Measurements from ENCODE around the gene TTC7B.

Gene TTC7B

GRCh38 chr14:90611501-90611900 lies 204.7 kb downstream of the TTC7B start:
- DNase-seq = no peak

DNA sequence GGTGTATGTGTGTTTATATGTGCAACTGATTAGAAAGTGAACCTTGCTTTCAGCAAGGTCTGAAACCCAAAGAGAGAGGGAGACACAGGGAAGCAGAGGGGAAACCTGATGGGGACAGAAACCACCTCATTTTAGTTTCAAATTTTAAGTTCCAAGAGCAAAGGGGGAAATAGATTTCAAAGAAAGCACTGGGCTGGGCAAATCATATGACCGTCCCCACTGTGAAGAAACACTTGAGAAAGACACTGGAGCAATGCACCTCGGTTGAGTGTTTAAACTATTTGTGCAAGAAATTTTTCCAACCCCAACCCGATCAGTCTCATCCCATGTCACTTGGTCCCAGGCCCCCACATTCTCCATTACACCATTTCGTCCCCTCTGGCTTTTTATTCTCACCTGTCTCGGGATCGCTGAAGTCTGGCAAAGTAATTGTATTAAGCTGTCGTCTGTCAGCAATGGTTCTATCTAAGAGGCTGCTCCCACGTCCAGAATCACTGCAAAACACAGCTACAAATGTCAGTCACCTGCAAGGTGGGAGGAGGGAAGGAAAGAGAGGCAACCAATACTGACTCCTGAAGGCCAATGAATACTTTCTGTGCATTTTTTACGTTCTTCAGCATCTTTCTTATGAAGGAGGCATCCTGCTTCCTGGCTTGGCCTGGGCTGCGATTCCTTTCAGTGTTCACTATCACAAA lies 205.7 kb downstream of the TTC7B start:
- no peak for DNase-seq

- no peak for DNase-seq
Observed at GRCh38 chr14:90609376-90609775, 206.9 kb downstream of the TTC7B start.

- DNase-seq = no peak
Observed at GRCh38 chr14:90608929-90609341, 207.3 kb downstream of the TTC7B start.

DNA sequence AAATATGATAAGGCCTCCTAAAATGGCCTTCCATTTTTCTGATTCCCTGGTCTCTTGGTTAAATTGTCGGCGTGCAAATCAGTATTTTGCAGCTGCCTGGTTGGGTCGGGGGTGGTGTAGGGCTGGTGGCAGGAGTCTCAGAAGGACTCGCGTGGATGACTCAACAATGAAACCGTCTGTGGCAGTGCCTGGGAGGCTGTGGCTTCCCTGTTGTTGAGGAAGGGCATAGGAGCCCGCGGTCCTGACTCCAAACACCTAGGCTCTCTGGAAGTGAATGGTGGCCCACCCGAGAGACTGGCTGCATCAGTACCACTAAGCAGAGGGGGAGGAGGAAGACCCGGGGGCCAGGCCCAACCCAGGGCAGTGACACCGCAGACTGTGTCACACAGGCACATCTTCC lies 207.9 kb downstream of the TTC7B start:
- no peak for DNase-seq

DNA sequence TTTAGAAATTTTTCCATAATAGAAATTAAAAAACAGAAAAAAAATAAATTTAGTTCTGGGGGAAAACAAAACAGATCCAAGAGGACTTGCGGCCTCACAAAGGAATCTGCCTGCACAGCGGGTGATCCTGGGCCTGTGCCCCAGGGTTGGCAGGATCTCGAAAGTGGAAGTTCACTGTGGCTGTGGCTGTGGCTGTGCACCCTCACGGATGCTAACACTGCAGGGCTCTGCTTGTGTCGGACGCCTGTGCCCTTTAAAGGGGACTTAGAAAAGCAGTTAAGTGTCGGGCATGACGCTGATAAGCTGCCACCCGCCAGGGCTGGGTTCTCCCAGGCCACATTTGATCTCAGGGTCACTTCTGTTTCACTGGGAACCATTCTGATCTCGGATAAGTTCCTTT lies 209.1 kb downstream of the TTC7B start:
- no peak for DNase-seq

- DNase-seq = no peak
Observed at GRCh38 chr14:90606434-90606833, 209.8 kb downstream of the TTC7B start.

- no peak for DNase-seq
Observed at GRCh38 chr14:90605430-90605829, 210.8 kb downstream of the TTC7B start.

GRCh38 chr14:90604356-90604755 lies 211.9 kb downstream of the TTC7B start:
- no peak for DNase-seq

GRCh38 chr14:90603841-90604240 lies 212.4 kb downstream of the TTC7B start:
- no peak for DNase-seq

DNA sequence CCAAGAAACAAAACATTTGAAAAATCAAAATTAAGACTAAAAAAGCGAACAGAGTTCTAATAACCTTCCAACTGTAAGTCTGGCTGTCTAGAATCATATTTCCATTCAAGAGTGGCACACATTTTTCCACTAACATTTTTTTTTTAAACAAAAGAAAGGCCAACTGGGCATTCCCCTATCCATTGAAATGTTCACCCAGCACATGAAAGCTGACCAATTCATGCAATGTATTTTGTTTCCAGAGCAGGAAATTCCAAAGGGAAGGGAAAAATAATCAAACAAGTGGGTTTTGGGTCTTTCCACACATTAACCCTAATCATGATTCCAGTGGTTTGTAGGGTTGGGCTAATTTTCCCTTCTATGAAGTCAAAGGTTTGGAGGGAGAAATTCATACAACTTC lies 212.9 kb downstream of the TTC7B start:
- no peak for DNase-seq

DNA sequence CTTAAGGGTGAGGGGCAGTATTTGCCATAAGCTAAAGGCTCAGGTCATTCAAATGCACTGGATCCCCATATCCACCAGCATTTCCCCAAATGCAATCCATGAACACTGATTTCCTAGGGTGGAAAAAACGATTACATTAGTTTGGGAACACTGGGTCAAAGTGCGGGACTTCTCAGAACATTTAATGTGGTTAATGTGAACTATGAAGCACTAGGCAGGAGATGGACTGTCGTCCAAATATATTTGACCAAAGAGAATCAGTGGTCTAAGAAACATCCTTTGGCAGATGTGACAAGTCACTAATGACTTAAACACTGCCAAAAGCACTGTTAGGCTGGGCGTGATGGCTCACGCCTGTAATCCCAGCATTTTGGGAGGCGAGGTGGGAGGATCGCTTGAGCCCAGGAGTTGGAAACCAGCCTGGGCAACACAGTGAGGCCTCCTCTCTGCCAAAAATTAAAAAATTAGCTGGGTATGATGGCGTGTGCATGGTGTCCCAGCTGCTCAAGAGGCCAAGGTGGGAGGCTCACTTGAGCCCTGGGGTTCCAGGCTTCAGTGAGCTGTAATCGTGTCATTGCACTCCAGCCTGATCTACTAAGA lies 214.0 kb downstream of the TTC7B start:
- no peak for DNase-seq

GRCh38 chr14:90601563-90601962 lies 214.7 kb downstream of the TTC7B start:
- DNase-seq = no peak

DNA sequence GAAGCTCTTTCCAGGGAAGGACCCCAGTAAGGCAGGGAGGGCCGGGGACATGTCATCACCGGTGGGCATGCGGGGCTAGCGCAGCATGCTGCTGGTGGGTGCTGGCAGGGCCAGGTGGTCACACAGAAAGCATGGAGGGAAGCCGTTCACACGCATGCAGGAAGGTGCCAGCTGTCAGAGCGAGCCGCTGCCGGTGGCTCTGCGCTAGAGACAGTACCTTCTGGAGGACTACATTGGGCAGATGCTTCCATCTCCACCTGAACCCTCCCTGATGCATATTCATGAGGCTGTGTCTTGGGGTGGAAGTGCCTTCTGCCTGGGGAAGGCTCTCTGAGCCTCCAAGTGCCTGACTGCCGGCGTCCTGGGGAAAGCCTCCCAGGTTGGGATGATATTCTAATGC lies 215.6 kb downstream of the TTC7B start:
- no peak for DNase-seq

- DNase-seq = no peak
Observed at GRCh38 chr14:90599748-90600507, 216.3 kb downstream of the TTC7B start.

GRCh38 chr14:90599339-90599738 lies 216.9 kb downstream of the TTC7B start:
- no peak for DNase-seq

GRCh38 chr14:90597961-90598360 lies 218.3 kb downstream of the TTC7B start:
- no peak for DNase-seq

DNA sequence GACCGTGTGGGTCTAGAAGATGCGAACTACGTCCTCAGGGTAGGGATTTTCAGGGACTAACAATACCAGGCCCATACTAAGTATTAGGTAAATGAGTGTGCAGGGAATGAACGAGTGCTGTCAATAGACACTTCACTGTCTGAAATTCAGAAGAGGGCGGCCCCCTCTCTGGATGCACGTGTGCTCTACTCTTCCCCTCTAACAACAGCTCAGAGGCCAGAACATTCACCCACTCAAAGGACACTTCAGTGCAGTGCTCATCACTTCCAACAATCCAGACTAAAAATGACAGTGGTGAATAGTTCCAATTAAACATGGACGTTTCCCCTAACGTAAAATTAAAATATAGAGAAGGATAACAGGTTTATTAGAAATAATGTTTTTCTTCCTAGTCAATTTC lies 219.5 kb downstream of the TTC7B start:
- DNase-seq = no peak

GRCh38 chr14:90593254-90594040 lies 222.8 kb downstream of the TTC7B start:
- no peak for DNase-seq

DNA sequence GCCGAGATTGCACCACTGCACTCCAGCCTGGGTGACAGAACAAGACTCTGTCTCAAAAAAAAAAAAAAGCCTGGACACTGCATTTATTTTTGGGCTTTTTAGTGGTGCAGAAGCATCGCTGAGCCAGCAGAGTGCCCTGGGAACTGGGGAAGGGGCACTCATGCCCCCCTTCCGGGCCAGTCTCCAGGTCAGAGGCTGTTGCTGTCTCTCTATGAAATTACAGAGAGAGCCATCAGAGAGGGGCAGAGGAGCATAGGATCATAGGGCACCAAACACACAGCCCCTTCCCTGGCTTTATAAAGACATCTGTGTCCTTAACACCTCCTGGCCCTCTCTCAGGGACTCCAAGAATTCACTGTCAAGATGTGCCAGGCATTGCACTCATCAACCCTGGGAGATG lies 223.6 kb downstream of the TTC7B start:
- no peak for DNase-seq

GRCh38 chr14:90587918-90588317 lies 228.3 kb downstream of the TTC7B start:
- DNase-seq = no peak

DNA sequence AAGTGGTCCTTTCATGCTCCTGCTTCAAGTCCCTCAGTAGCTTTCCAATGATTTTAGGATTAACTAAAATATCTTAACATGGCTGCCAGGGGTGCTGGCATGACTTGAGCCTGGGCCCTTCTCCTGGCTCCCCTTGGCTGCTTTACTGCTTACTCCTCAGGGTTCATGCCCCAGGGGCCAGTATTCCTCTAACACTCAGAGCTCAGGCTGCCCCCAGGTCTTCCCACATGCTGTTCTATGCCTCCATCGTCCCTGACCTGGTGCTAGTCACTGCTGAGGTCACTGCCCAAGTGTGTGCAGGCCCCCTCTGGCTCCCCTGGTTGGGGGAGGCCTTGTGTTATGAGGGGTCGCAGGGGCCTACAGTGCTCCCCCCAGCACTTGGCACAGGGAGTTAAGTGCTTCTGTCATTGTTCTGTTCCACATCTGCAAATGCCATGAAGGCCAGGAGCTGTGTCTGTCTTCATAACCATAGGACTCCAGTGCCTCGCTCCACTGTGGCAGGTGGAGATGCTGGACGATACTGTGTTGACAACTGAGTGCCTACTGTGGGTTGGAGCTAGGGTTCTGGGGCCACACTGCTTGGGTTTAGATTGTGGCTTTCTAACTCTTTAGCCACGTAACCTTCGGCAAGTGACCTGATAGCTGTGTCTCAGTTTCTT lies 228.8 kb downstream of the TTC7B start:
- DNase-seq = no peak

GRCh38 chr14:90585106-90585505 lies 231.1 kb downstream of the TTC7B start:
- DNase-seq = no peak

Data from activated CD4-positive, alpha-beta T cell treated with anti-CD3 and anti-CD28 coated beads for 1 hour (primary cell).